Putamen (tissue), 1 donor: ENCODE data around the gene MNAT1.
"Not testable (repeated sequence)": the region's sequence is repeated elsewhere in the genome, so short reads cannot be mapped to it uniquely, and the experiment has no call there.

Experiments
- DNase-seq: peaks from one replicate; pipeline ENCODE4 v3.0.0-alpha.2; 2016; ENCODE audit warnings: low spot score

The MNAT1 gene

GRCh38 chr14:60738843-60739508 is 4.4 kb downstream of the MNAT1 start:
- no peak for DNase-seq

GRCh38 chr14:60744566-60744965 is 10.0 kb downstream of the MNAT1 start:
- DNase-seq, result no peak

- DNase-seq, result no peak
Measured at GRCh38 chr14:60753264-60754119, 18.9 kb downstream of the MNAT1 start.

GRCh38 chr14:60756847-60757246 is 22.3 kb downstream of the MNAT1 start:
- no peak for DNase-seq

- no peak for DNase-seq
Measured at GRCh38 chr14:60757567-60758002, 23.0 kb downstream of the MNAT1 start.

- no peak for DNase-seq
Measured at GRCh38 chr14:60758885-60759284, 24.3 kb downstream of the MNAT1 start.

- DNase-seq, result no peak
Measured at GRCh38 chr14:60760209-60760608, 25.6 kb downstream of the MNAT1 start.

GRCh38 chr14:60760644-60761364 is 26.2 kb downstream of the MNAT1 start:
- no peak for DNase-seq

- no peak for DNase-seq
Measured at GRCh38 chr14:60768602-60769001, 34.0 kb downstream of the MNAT1 start.

GRCh38 chr14:60771117-60771516 is 36.6 kb downstream of the MNAT1 start:
- no peak for DNase-seq

- DNase-seq, result no peak
Measured at GRCh38 chr14:60773558-60773957, 39.0 kb downstream of the MNAT1 start.

GRCh38 chr14:60775296-60775695 is 40.7 kb downstream of the MNAT1 start:
- DNase-seq, result no peak

GRCh38 chr14:60777856-60778578 is 43.5 kb downstream of the MNAT1 start:
- no peak for DNase-seq

GRCh38 chr14:60779745-60780514 is 45.4 kb downstream of the MNAT1 start:
- not testable (repeated sequence) for DNase-seq

GRCh38 chr14:60780558-60780957 is 46.0 kb downstream of the MNAT1 start:
- not testable (repeated sequence) for DNase-seq

- no peak for DNase-seq
Measured at GRCh38 chr14:60786905-60787304, 52.3 kb downstream of the MNAT1 start.

- no peak for DNase-seq
Measured at GRCh38 chr14:60789656-60790055, 55.1 kb downstream of the MNAT1 start.

GRCh38 chr14:60790850-60791249 is 56.3 kb downstream of the MNAT1 start:
- no peak for DNase-seq

GRCh38 chr14:60796434-60796833 is 61.9 kb downstream of the MNAT1 start:
- no peak for DNase-seq

- no peak for DNase-seq
Measured at GRCh38 chr14:60800409-60800808, 65.8 kb downstream of the MNAT1 start.

GRCh38 chr14:60803871-60804270 is 69.3 kb downstream of the MNAT1 start:
- no peak for DNase-seq
